Stimulated activated CD8-positive, alpha-beta memory T cell treated with anti-CD3 and anti-CD28 coated beads, Interleukin-4, amount 100 ng/mL, for 4 hours (primary cell): ENCODE measurements around the gene PNMT.
A peak's percentile ranks its signal among the peaks of the same experiment; 100 is the strongest.

Source experiments
- DNase-seq, 2 donors: peaks; one replicate each; pipeline ENCODE4 v3.0.0-alpha.2; 2020; ENCODE audit warnings: low read depth in 2 of 2, low spot score in 1 of 2

PNMT gene

DNA sequence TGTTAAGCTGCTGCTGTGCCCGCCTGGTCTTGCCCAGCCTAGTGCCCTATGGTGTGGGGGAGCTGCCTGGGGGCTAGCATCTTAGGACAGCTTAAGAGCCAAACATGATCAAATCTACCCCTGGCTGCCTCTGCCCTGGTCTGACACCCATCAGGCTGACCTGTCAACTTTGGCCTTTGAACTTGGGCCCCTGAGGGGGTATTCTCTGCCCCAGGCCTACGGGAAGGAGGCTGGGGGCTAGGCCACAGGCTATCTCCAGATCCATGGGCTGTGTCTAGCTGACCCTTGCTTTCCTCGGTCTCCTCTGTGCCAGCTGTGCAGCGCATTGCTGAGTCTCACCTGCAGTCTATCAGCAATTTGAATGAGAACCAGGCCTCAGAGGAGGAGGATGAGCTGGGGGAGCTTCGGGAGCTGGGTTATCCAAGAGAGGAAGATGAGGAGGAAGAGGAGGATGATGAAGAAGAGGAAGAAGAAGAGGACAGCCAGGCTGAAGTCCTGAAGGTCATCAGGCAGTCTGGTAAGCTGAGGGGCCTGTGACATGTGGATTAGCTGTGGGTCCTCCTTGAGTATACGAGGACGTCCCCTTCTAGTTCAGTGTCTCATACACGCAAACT lies 34.6 kb upstream of the PNMT start:
- no peak for DNase-seq

GRCh38 chr17:39634384-39634871 lies 33.8 kb upstream of the PNMT start:
- DNase-seq: no peak

GRCh38 chr17:39635614-39636176 lies 32.6 kb upstream of the PNMT start:
- DNase-seq: no peak

DNA sequence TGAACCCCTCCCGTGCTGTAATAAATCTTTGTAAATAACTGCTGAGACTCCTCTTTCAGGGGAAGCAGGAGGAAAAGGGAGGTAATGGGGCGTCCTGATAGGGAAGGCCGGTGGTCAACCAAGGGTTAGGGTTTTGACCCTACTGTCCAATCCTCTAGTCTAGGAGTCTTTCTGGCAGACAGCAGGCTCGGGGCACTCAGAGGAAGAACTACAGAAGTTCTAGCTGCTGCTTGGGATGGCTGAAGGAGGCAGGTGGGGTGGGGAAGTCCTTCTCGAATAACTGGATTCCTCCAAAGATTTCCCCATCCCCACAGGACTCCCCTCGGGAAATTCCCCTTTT lies 31.7 kb upstream of the PNMT start:
- no peak for DNase-seq

DNA sequence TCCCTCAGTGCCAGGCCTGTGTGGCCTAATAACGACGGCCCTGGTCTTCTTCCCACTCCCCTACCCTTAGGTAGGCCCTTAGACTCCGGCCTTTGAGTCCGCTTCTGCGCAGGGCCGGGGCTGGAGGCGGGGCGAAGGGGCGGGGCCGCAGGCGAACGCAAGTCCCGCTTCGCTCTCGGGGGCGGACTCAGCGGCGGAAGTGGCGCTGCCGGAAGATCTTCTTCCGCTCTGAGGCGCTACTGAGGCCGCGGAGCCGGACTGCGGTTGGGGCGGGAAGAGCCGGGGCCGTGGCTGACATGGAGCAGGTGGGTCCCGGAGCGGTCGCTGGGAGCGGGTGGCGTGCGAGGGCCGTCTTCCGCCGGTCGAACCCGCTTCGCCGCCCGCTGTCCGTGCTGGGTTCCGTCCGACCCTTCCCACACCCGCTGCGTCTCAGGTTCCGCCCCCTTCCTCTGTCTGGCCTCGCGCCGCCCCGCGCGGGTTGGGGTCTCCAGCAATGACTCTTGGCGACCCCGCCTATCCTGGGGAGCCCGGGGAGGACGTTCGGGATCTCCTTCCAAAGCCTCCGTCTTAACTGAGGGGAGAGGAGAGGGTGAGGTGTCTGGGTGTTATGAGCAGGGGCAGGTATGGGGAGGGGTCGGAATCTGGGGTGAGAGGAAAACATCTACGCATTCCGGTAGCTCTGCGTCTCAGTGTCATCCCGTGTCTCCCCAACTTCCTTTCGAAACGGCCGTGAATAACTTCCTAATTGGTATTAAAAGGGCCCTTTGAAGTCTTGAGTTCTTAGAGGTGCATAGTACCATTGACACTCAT lies 31.1 kb upstream of the PNMT start, which contains the start of gene STARD3:
TSS of gene STARD3 (plus strand) at position 218 of the 810 bp plus-strand sequence. CDS start 16,388 bp downstream, outside the sequence.
- DNase-seq: peak; percentile 74 to 79

DNA sequence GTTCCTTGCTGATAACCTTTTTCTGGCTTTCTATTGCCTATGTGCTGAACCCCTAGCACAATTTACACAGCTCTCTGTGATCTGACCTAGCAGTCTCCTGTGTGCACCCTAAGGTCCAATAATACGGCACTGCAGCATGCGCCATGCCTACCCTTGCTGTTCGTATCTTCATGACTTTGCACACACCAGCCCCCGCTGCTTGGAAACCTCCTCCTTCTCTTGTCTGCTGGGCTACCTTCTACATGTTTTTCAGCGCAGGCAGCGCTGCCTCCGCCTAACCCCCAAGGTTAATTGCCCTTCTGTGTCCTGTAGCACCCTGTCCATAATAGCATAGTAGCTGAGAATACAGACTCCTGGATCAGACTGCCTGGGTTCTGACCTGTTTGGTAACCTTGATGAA lies 29.9 kb upstream of the PNMT start:
- DNase-seq: no peak

GRCh38 chr17:39639043-39639442 lies 29.2 kb upstream of the PNMT start:
- no peak for DNase-seq

GRCh38 chr17:39639566-39640458 lies 28.4 kb upstream of the PNMT start:
- no peak for DNase-seq

GRCh38 chr17:39640591-39641031 lies 27.6 kb upstream of the PNMT start:
- DNase-seq: no peak

DNA sequence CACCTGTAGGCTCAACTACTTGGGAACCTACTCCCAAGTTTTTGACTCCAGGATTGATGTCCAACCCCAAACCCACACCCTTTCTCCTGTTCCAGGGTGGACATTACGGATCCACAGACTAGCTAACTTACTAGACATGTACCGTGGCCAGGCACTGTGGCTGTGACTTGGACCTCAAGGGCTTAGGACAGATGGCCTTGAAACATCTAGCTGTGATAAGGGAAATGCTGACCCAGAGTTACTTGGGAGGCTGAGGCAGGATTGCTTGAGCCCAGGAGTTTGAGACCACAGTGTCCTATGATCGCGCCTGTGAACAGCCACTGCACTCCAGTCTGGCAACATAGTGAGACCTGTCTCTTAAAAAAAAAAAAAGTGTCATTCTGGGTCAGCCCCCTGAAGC lies 27.2 kb upstream of the PNMT start:
- DNase-seq: no peak

DNA sequence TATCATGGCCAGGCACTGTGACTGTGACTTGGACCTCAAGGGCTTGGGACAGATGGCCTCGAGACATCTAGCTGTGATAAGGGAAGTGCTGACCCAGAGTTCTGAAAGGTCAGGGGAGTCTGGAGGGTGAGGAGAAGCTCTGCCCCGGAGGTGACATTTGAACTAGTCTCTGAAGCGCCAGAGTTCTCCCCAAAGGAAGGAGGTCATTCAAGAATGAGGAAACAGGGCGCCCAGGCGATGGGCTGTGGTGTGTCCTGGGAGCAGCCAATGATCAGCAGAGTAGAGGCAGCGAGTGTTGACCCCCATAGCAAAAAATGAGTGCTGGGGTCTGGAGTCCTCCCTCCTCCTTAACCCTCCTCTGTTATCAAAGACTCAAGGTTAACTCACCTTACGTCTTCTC lies 26.4 kb upstream of the PNMT start:
- no peak for DNase-seq

DNA sequence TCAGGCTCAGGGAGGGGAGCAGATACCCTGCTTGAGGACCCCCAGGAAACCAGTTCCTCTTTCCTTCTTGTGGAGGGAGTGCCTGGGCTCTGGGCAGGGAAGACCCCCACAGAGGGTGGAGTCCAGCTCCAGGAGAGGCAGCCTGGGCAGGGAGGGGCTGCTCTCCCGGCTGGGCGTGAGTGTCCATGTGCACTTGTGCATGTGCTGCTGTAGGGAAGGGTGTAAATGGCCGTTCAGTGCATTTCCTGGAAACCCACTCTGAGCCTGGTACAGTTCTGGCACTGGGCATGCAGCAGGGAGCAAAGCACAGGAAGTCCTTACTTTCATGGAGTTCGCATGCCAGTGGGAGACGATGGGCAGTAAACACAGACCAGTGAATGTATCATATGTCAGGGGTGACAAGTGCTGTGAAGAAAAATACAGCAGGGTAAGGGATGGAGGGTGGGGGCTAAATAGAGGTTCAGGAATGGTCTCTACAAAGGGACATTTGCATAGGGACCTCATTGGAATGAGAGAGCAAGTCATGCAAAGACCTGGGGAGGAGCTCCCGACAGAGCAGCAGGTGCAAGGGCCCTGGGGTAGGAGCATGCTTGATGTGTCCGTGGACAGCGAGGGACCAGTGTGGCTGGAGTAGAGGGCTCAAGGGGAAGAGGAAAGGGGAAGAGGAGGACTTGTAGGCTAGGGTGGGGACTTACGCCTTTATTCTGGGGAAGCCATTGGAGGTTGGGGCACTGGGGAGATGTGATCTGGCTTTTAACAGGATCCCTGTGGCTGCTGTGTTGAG lies 25.8 kb upstream of the PNMT start:
- no peak for DNase-seq

- no peak for DNase-seq
These were observed 25.0 kb upstream of the PNMT start for GRCh38 chr17:39643271-39643670.

DNA sequence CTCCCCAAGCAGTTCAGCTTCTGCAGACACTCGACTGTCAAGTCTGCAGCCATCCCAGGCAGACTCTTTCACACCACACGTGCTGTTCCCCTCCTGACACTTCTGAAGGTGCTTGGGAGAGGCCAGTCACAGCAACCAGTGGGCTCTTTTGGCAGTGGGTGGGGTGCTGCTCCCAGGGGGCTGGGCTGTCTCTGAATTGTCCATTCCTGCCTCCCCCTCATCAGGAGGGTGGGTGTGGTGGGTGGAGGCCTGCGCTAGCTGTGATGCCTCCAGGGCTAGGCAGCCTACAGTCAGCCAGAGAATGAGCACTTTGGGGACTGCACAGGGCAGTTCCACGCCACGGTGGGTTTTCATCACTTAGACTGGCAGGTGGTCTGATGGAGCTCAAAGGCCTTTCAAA lies 21.0 kb upstream of the PNMT start:
- no peak for DNase-seq

DNA sequence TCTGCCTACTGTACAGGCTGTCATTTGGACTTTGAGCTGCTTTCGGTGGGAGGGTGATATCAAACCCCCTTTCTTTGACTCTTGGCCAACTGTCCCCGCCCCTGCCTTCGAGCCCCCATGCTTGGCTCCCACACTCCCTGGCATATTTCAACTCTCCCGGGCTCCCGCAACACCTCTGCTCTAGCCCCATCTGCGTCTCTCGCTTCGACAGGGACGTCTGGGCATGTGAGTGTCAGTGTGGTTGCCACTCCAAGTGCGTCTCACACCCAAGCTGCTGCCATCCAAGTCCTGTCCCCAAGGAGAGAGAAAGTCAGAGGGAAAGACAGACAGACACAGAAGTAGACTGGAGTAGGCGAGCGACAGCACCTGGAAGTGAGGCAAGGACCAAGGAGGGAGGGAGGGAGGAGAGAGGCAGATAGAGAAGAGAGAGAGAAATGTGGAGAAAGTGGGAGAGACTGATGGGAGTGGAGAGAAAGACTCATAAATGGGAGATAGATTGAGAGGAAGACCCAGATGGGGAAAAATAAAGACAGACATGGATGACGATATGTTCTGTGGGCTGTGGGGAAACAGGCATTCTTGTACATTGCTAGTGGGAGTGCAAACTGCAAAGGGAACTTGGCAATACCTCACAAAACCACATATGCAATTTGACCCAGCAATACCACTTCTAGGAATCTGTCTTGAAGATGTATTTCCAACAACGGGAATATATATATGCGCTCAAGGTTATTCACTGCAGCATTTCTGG lies 19.5 kb upstream of the PNMT start:
- DNase-seq: no peak

DNA sequence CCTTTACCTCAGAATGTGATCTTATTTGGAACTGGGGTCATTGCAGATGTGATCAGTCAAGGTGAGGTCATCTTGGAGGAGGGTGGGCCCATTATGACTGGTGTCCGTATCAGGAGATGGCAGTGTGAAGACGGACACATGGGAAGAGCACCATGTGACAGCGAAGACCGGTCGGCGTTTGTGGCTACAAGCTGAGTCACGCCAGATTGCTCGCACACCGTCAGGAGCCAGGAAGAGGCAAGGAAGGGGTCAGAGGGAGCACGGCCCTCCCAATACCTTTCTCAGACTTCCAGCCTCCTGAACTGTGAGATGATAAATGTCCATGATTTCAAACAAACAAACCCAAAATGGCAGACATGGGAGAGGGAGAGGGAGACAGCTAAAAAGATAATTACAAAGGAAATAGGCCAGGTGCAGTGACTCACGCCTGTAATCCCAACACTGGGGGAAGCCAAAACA lies 18.1 kb upstream of the PNMT start:
- no peak for DNase-seq

- DNase-seq: no peak
These were observed 16.2 kb upstream of the PNMT start for GRCh38 chr17:39651923-39652586.

- DNase-seq: no peak
These were observed 15.5 kb upstream of the PNMT start for GRCh38 chr17:39652587-39653315.

GRCh38 chr17:39653316-39653661 lies 15.0 kb upstream of the PNMT start:
- no peak for DNase-seq
